Sigmoid colon (tissue), 7 donors: ENCODE data around the gene ANGPTL8. TPM values are rescaled to one million over a fixed set of nuclear protein-coding genes. Genes with fewer than 3 reads are reported as not detected.

Experiments used
- DNase-seq: peaks from one replicate; pipeline ENCODE4 v3.0.0-alpha.2; 2019
- H3K27ac ChIP-seq, 4 donors: fragments of 200-600 bp; sonication (generic); one replicate each; pipeline ENCODE4 v1.5.1; 2016 to 2019; ENCODE audit warnings: mild to moderate bottlenecking in 1 of 4
- H3K27me3 ChIP-seq, 3 donors: fragments of 200-600 bp; sonication (generic); one replicate each; pipeline ENCODE4 v1.5.1; 2019; ENCODE audit warnings: mild to moderate bottlenecking in 1 of 3
- H3K36me3 ChIP-seq, 4 donors: fragments of 200-600 bp; sonication (generic); one replicate each; pipeline ENCODE4 v1.5.1; 2016 to 2019
- H3K4me1 ChIP-seq, 4 donors: fragments of 200-600 bp; sonication (generic); one replicate each; pipeline ENCODE4 v1.5.1; 2017 to 2019
- H3K4me3 ChIP-seq, 4 donors: fragments of 200-600 bp; sonication (generic); one replicate each; pipeline ENCODE4 v1.5.1; 2017 to 2019; ENCODE audit warnings: mild to moderate bottlenecking in 2 of 4, moderate library complexity in 1 of 4
- H3K9me3 ChIP-seq, 4 donors: fragments of 200-600 bp in 3 of 4; sonication (generic) in 3 of 4; one replicate each; pipeline versions ENCODE4 v1.5.1 to v1.6.1; 2013 to 2019
- EP300 ChIP-seq, 4 donors: sonication (generic); formaldehyde crosslinking; IDR thresholded peaks; one replicate each; pipeline ENCODE4 v1.6.1; 2017; ENCODE audit warnings: antibody characterized with exemption in 4 of 4
- POLR2A ChIP-seq, 2 donors: fragments of 450-650 bp; IDR thresholded peaks; one replicate each; pipeline ENCODE4 v1.6.1; 2016; ENCODE audit warnings: antibody characterized with exemption in 2 of 2, mild to moderate bottlenecking in 2 of 2, moderate library complexity in 2 of 2
- POLR2AphosphoS5 ChIP-seq, 4 donors: sonication (generic); formaldehyde crosslinking; IDR thresholded peaks; one replicate each; pipeline ENCODE4 v1.6.1; 2017; ENCODE audit warnings: antibody characterized with exemption in 4 of 4
- WGBS, 2 donors: extraction: QIAGEN DNeasy Blood & Tissue Kit; methylation state at CpG; one replicate each; pipeline ENCODE4 v1.1.7; 2013; 5-methylcytosine and 5-hydroxymethylcytosine counted together
- intact Hi-C: fragments of 100-400 bp; cut with DNase I; formaldehyde crosslinking; loops from one replicate; pipeline ENCODE4 v1.15.1; 2023
- polyA plus RNA-seq, 3 donors: library from polyadenylated mRNA; stranded (reverse); fragments of 200-250 nt; gene quantifications; one replicate each; pipeline ENCODE4 v1.2.3, GENCODE V29; 2013
- total RNA-seq, 4 donors: library from RNA; depleted of rRNA; stranded (reverse); fragments of >200 nt; gene quantifications; one replicate each; pipeline ENCODE4 v1.1.0, GENCODE V29; 2016
- TF ChIP-seq, protein P1 (sequence below), 4 experiments: fragments of 450-650 bp in 3 of 4; fragments of 200-600 bp in 1 of 4; IDR thresholded peaks; one replicate each; pipeline ENCODE4 v1.5.1; 2016 to 2019; ENCODE audit warnings: antibody characterized with exemption in 4 of 4, mild to moderate bottlenecking in 3 of 4, moderate library complexity in 2 of 4
- donor health status: healthy with polysubstance abuse.
- donor health status: Bipolar disorder and iron deficiency.
- donor health status: healthy.

The ANGPTL8 gene
- total and polyA plus RNA-seq, 7 donors = 8.1 TPM; not detected in 6

DNA sequence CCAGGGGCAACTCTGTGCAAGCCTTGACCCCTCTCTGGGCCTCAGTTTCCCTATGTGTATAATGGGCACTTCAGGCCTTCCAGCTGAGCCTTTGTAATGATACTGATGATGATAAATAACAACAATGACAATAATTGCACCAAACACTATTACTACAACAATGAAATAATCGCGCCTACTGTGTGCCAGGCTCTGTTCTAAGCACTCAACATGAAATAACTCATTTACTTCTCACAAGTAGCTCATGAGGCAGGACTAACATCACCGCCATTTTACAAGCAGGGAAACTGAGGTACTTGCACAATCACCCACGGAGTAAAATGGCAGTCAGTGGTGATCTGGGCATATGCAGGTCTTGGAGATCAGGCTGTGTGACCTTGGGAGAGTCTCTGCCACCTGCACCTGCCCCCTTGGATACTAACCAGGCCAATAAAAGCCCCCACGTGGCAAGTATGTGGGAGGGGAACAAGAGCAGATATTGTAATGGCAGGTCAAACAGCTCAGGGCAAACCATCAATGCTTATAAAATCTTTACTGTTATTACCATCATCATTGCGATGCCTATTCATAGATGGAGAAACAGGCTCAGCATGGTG, 540 bp upstream of the ANGPTL8 start:
- no peak for DNase-seq
- H3K27me3 ChIP-seq = no peaks in the 10 kb centered on the region
- H3K4me1 ChIP-seq = peaks cover 0 to 11% (median 7%) of the 10 kb centered on the region in 4 donors
- intact Hi-C loops = no loop called here
- TF ChIP-seq POLR2AphosphoS5 (IDR thresholded peaks at IDR 0.05) (no peak), EP300 (IDR thresholded peaks at IDR 0.05) (no peak), POLR2A (IDR thresholded peaks at IDR 0.05) (no peak)
- TF ChIP-seq, protein P1, sequence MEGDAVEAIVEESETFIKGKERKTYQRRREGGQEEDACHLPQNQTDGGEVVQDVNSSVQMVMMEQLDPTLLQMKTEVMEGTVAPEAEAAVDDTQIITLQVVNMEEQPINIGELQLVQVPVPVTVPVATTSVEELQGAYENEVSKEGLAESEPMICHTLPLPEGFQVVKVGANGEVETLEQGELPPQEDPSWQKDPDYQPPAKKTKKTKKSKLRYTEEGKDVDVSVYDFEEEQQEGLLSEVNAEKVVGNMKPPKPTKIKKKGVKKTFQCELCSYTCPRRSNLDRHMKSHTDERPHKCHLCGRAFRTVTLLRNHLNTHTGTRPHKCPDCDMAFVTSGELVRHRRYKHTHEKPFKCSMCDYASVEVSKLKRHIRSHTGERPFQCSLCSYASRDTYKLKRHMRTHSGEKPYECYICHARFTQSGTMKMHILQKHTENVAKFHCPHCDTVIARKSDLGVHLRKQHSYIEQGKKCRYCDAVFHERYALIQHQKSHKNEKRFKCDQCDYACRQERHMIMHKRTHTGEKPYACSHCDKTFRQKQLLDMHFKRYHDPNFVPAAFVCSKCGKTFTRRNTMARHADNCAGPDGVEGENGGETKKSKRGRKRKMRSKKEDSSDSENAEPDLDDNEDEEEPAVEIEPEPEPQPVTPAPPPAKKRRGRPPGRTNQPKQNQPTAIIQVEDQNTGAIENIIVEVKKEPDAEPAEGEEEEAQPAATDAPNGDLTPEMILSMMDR (IDR thresholded peaks at IDR 0.05) = no peak
- 85 to 91% methylated on average over 6 of the region's 6 CpGs for WGBS, 2 donors
- peaks cover 0 to 2% (median 0%) of the 10 kb centered on the region in 4 donors for H3K9me3 ChIP-seq
- no peak overlapping the region for H3K4me3 ChIP-seq
- no peak overlapping the region for H3K27ac ChIP-seq
- H3K36me3 ChIP-seq = peaks cover 0 to 28% (median 0%) of the 10 kb centered on the region in 4 donors

DNA sequence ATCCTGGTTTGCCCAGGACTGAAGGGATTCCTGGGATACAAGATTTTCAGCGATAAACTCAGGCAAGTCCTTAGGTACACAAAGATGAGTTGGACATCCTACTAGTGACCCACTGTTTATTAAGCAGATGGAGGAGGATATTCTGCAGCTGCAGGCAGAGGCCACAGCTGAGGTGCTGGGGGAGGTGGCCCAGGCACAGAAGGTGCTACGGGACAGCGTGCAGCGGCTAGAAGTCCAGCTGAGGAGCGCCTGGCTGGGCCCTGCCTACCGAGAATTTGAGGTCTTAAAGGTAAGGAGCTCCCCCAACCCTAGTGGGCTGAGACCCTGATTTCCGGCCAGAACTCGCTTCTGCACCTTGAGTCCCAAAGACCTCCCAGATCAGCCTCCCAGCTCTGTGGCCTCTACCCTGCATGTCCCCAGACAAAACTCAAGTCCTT, 607 bp downstream of the ANGPTL8 start:
- intact Hi-C loops = no loop called here
- H3K36me3 ChIP-seq = peaks cover 0 to 28% (median 0%) of the 10 kb centered on the region in 4 donors
- peaks cover 0 to 12% (median 9%) of the 10 kb centered on the region in 4 donors for H3K4me1 ChIP-seq
- no peaks in the 10 kb centered on the region for H3K27me3 ChIP-seq
- DNase-seq = no peak
- WGBS, 2 donors = 94 to 96% methylated on average over 8 of the region's 8 CpGs
- H3K9me3 ChIP-seq = peaks cover 0 to 2% (median 0%) of the 10 kb centered on the region in 4 donors
- TF ChIP-seq, protein P1 (IDR thresholded peaks at IDR 0.05) = no peak
- H3K27ac ChIP-seq = no peak overlapping the region
- no peak overlapping the region for H3K4me3 ChIP-seq

DNA sequence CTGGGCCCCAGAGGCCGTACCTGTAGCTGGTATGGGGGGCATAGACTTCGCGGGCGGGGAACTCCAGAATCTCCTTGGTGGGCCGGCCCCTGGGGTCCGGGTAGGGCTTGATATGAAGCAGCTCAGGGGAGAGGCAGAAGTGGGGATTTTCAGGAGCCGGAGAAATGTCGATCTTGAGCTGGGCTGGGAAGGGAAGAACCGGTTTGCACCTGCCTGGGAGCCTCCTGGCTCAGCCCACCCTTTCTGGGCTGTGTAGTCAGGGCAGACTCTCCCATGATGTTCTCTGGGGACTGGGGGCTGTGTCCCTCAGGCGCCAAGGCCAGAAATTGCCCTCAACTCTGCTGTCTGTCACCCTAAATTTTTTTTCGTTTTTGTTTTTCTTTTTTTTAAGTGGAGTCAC, 2.6 kb downstream of the ANGPTL8 start:
- intact Hi-C loops = no loop called here
- Histone ChIP-seq H3K4me1 (peaks cover 0 to 12% (median 9%) of the 10 kb centered on the region in 4 donors), H3K27me3 (no peaks in the 10 kb centered on the region), H3K4me3 (no peak overlapping the region), H3K9me3 (peaks cover 0 to 2% (median 0%) of the 10 kb centered on the region in 4 donors), H3K36me3 (peaks cover 0 to 24% (median 0%) of the 10 kb centered on the region in 4 donors), H3K27ac (no peak overlapping the region)
- 92% methylated on average over 11 of the region's 11 CpGs for WGBS, 2 donors
- TF ChIP-seq POLR2AphosphoS5 (IDR thresholded peaks at IDR 0.05) = no peak
- TF ChIP-seq EP300 (IDR thresholded peaks at IDR 0.05) = no peak
- TF ChIP-seq, protein P1 (IDR thresholded peaks at IDR 0.05) = no peak
- no peak for DNase-seq

DNA sequence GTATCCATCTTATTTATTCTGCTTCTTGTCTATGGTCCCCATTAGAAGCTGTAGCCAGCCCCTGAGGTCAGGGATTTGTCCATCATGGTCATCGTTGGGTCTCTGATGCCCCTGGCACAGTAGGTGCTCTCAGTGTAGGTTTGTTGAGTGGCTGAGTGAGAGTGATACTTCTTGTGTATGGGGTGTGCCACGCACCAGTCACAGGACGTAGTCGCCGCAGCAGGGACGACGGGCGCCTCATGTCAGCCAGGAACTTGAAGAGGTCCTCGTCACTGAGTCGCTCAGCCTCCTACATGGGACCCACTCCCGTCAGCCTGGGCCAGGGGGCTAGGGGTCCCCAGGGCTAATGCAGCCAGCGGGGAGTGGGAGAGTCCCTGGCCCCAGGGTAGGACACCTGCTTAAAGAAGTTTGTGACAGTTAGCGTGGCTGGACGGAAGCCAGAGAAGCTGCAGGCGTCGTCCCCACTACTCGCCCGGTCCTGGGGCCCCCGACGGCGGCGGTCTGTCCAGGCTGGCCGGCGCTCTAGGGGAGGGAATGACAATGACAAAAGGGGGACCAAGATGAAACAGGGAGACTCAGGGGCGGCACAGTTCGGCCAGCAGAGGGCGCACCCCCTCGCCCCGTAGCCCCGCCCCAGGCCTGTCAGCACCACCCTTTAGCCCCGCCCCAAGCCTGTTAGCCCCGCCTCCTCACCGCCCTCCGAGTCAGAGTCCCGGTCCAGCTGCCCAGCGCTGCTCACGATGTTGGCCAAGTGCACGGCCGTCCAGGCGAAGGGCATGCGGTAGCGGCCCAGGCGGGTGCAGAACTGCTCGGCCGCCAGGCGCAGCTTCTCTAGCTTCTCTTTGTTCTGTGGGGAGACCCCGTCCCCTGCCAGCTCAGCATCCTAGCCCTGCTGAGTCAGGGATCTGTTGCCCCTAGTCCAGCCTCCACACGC, 3.7 kb downstream of the ANGPTL8 start:
- Histone ChIP-seq H3K4me3 (peak overlapping the region in 1 of 4 donors; percentile 12), H3K27ac (peak overlapping the region; percentile 36 to 70 (median 55)), H3K9me3 (peaks cover 0 to 2% (median 0%) of the 10 kb centered on the region in 4 donors), H3K36me3 (peaks cover 0 to 29% (median 4%) of the 10 kb centered on the region in 4 donors), H3K4me1 (peaks cover 0 to 18% (median 9%) of the 10 kb centered on the region in 4 donors), H3K27me3 (no peaks in the 10 kb centered on the region)
- intact Hi-C loops = loop anchor here (1.0 kb wide), 1 partner anchor 203 kb away; no protein-coding TSS in a partner anchor
- TF ChIP-seq, protein P1 (IDR thresholded peaks at IDR 0.05) = peak in 3 of 4 experiments; percentile 49 to 88 (median 55)
- TF ChIP-seq POLR2AphosphoS5 (IDR thresholded peaks at IDR 0.05) (peak in 2 of 4 donors; percentile 24 to 70), POLR2A (IDR thresholded peaks at IDR 0.05) (no peak), EP300 (IDR thresholded peaks at IDR 0.05) (no peak)
- DNase-seq = peak; percentile 97
- 43 to 57% methylated on average over 48 of the region's 48 CpGs for WGBS, 2 donors
